COLO668 (cell line): ENCODE measurements around the gene NBPF20.
"Not testable (repeated sequence)": the region's sequence is repeated elsewhere in the genome, so short reads cannot be mapped to it uniquely, and the experiment has no call there.

ENCODE experiments used
- DNase-seq: peaks from one replicate; lab custom pipeline; 2025; ENCODE audit not compliant: unreplicated experiment; lab: John Stamatoyannopoulos, UW

NBPF20 gene

DNA sequence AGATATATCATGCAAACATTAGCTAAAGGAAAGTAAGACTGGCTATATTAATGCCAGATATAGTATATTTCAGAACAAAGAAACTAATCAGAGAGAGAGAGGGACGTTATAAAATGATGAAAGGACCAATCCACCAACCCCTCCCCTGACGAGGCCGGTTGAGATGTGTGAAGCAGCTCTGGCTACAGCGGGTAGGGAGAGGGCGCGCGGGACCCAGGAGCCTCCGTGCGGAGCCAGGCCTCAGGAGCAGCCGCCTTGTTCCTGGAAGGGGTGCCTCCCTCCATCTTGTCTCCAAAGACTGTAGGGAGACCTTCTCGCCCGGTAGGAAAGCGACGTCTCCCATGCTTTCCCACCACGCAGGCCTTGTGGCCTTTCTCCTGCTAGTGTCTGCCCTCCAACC is 5.4 kb upstream of the NBPF20 start:
- DNase-seq, result not testable (repeated sequence)

DNA sequence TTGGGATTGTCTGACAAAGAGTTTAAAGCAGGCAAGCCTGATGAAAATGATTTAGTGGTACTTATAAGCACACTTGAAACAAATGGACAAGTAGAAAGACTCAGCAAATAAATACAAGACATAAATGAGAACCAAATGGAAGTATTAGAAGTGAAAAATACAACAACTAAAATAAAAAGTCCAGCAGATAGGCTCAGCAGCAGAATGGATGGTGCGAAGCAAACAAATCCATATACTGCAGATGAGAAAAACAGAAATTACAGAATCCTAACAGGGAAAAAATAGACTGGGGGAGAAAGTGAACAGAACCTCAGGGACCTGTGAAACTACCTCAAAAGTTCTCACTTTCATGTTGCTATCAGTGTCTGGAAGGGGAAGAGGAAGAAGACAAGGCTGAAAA is 3.9 kb upstream of the NBPF20 start:
- not testable (repeated sequence) for DNase-seq

DNA sequence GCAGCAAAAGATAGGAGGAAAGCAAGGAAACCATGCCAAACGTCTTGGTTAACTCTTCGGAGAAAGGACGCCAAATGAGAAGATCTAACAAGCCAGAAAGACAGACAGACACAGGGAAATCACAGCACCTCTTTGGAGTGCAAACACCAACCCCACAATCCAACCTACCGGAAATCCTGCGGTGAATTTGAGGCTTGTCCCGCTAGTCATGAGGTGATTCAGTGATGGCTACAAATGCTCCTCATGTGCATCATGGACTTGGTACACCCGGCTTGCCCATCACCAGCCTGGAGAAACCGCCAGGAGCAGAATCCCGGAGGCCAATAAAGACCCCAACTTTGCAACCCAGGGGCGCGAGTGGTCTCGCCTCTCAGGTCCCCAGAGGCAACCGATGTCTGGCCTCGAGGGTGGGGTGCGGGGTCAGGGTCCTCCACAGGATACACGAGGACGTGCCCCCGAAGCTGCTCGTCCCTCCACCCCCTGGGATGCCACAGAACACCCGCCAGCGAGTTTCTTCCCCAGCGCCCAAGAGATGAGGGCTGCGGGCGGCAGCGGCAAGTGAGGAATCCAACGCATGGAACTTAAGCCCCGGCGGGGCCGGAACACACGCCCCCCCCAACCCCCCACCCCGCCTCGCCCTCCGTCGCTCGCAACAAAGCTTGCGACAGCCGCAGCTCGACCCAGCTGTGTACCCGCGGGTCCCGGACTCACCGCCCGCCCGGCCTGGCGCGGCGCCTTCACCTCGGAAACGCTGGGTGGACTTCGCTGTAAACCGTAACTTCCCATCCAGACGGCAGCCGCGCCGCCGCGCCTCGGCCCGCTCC is 579 bp downstream of the NBPF20 start:
- not testable (repeated sequence) for DNase-seq

DNA sequence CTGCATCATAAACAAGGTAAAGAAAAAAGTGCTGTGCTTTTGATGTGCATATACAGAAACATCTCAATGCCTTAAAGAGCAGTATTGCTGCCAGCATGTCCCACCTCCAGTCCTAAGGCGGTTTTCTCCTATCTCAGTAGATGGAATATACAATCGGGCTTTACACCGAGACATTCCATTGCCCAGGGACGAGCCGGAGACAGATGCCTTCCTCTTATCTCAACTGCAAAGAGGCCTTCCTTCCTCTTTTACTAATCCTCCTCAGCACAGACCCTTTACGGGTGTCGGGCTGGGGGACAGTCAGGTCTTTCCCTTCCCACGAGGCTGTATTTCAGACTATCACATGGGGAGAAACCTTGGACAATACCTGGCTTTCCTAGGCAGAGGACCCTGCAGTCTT is 10.3 kb downstream of the NBPF20 start:
- not testable (repeated sequence) for DNase-seq

- not testable (repeated sequence) for DNase-seq
Observed at GRCh38 chr1:145407266-145407665, 18.1 kb downstream of the NBPF20 start.

DNA sequence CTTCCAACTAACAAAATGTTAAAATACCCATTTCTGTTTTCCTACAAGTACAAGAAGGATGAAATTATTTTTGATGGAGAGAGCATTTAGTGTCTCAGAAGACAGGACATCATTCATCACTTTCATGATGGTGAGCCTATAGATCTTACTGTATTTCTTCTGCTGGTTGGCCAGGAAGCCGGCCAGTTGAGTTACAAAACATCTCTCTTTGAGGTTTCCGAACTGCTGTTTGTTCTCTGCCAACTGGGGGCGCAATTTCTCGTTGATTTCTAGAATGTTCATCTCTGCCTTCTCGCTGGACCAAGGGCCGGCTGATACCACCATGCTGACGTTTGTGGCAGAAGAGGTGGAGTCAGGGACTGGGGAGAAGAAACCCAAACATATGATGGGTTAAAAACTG is 20.5 kb downstream of the NBPF20 start:
- DNase-seq, result not testable (repeated sequence)

- not testable (repeated sequence) for DNase-seq
Observed at GRCh38 chr1:145400701-145401100, 24.7 kb downstream of the NBPF20 start.
